Neural cell (in vitro differentiated cells): ENCODE results near the gene OSBPL7. TPM values are rescaled to one million over a fixed set of nuclear protein-coding genes. Genes with fewer than 3 reads are reported as not detected.

ENCODE experiments used
- H2AFZ ChIP-seq: fragments of 200-600, 300-800 bp; sonication (generic), shearing (Covaris generic); 2 replicates; pipeline ENCODE4 v1.6.0; 2014; ENCODE audit warnings: low read depth, mild to moderate bottlenecking, antibody characterized with exemption, low read length, moderate library complexity
- H3F3A ChIP-seq: fragments of 200-600 bp; shearing (Covaris generic); 2 replicates; pipeline ENCODE4 v1.6.1; 2016; ENCODE audit warnings: mild to moderate bottlenecking, moderate library complexity, mixed read lengths, antibody characterized with exemption, low read length; ENCODE audit not compliant: insufficient read depth, poor library complexity, severe bottlenecking
- H3K27ac ChIP-seq: fragments of 200-600, 300-800 bp; sonication (generic), shearing (Covaris generic); 2 replicates; pipeline ENCODE4 v1.5.1; 2014; ENCODE audit warnings: mild to moderate bottlenecking, low read length, moderate library complexity
- H3K27me3 ChIP-seq: fragments of 300-800, 200-600 bp; sonication (generic), shearing (Covaris generic); 2 replicates; pipeline ENCODE4 v1.6.0; 2014; ENCODE audit warnings: mild to moderate bottlenecking, low read depth, low read length, moderate library complexity; ENCODE audit not compliant: insufficient read depth
- H3K36me3 ChIP-seq: fragments of 300-800, 200-600 bp; sonication (generic), shearing (Covaris generic); 2 replicates; pipeline ENCODE4 v1.5.1; 2014; ENCODE audit warnings: mild to moderate bottlenecking, antibody characterized with exemption, low read length, moderate library complexity; ENCODE audit not compliant: insufficient read depth
- H3K4me2 ChIP-seq: fragments of 300-800, 200-600 bp; sonication (generic), shearing (Covaris generic); 2 replicates; pipeline ENCODE4 v1.6.0; 2014; ENCODE audit warnings: mild to moderate bottlenecking, low read length
- H3K4me3 ChIP-seq: fragments of 300-800, 200-600 bp; sonication (generic), shearing (Covaris generic); 2 replicates; pipeline ENCODE4 v1.5.1; 2014; ENCODE audit warnings: mild to moderate bottlenecking, low read length, moderate library complexity
- H3K79me2 ChIP-seq: fragments of 200-600 bp; shearing (Covaris generic); replicated peaks from 2 replicates; pipeline ENCODE4 v1.6.0; 2014; ENCODE audit warnings: mild to moderate bottlenecking, low read length, moderate library complexity; ENCODE audit not compliant: insufficient read depth
- H3K9ac ChIP-seq: fragments of 300-800, 200-600 bp; sonication (generic), shearing (Covaris generic); 2 replicates; pipeline ENCODE4 v1.6.1; 2016; ENCODE audit warnings: mild to moderate bottlenecking, low read length, mixed read lengths
- H3K9me2 ChIP-seq: fragments of 200-600 bp; shearing (Covaris generic); 2 replicates; pipeline ENCODE4 v1.6.1; 2016; ENCODE audit warnings: mild to moderate bottlenecking, low read length, mixed read lengths; ENCODE audit not compliant: insufficient read depth
- H3K9me3 ChIP-seq: fragments of 200-600, 300-800 bp; sonication (generic), shearing (Covaris generic); 2 replicates; pipeline ENCODE4 v1.6.1; 2016; ENCODE audit warnings: mild to moderate bottlenecking, mixed run types, low read length, moderate library complexity, mixed read lengths
- H4K20me1 ChIP-seq: fragments of 200-600 bp; shearing (Covaris generic); 2 replicates; pipeline ENCODE4 v1.6.1; 2016; ENCODE audit warnings: mild to moderate bottlenecking, mixed run types; ENCODE audit not compliant: insufficient read depth
- EP300 ChIP-seq: fragments of 450-650 bp; conservative IDR thresholded peaks from 2 replicates; pipeline ENCODE4 v1.6.1; 2014; ENCODE audit warnings: antibody characterized with exemption, mild to moderate bottlenecking, moderate library complexity; ENCODE audit not compliant: poor library complexity, severe bottlenecking
- EZH2 ChIP-seq: fragments of 200-600, 300-800 bp; shearing (Covaris generic), sonication (generic); IDR thresholded peaks from 2 replicates; pipeline ENCODE4 v1.6.1; 2014; ENCODE audit warnings: antibody characterized with exemption, low read length, borderline replicate concordance, mild to moderate bottlenecking; ENCODE audit not compliant: insufficient read depth, poor library complexity, severe bottlenecking
- MXI1 ChIP-seq: fragments of 450-650 bp; conservative IDR thresholded peaks from 2 replicates; pipeline ENCODE4 v1.6.1; 2014; ENCODE audit warnings: antibody characterized with exemption, mild to moderate bottlenecking; ENCODE audit not compliant: poor library complexity, severe bottlenecking
- POLR2AphosphoS5 ChIP-seq: IDR thresholded peaks from 2 replicates; pipeline ENCODE4 v1.6.1; 2012
- RAD21 ChIP-seq: fragments of 450-650 bp; conservative IDR thresholded peaks from 2 replicates; pipeline ENCODE4 v1.6.1; 2014; ENCODE audit warnings: antibody characterized with exemption, mild to moderate bottlenecking, moderate library complexity
- SMC3 ChIP-seq: fragments of 450-650 bp; conservative IDR thresholded peaks from 2 replicates; pipeline ENCODE4 v1.6.1; 2014; ENCODE audit warnings: antibody characterized with exemption, mild to moderate bottlenecking, moderate library complexity; ENCODE audit not compliant: poor library complexity
- TAF1 ChIP-seq: IDR thresholded peaks from 2 replicates; pipeline ENCODE4 v1.6.1; 2012; ENCODE audit warnings: low read depth
- polyA minus RNA-seq: library from RNA; depleted of rRNA, polyadenylated mRNA; stranded (reverse); fragments of >200 nt; gene quantifications from 2 replicates; pipeline ENCODE4 v1.2.3, GENCODE V29; 2014
- polyA plus RNA-seq: library from polyadenylated mRNA; depleted of rRNA; stranded (reverse); fragments of >200 nt; gene quantifications from 2 replicates; pipeline ENCODE4 v1.2.3, GENCODE V29; 2014
- TF ChIP-seq, protein P1 (sequence below): fragments of 450-650 bp; IDR thresholded peaks from 2 replicates; pipeline ENCODE4 v1.5.1; 2014; ENCODE audit warnings: antibody characterized with exemption, mild to moderate bottlenecking, moderate library complexity; ENCODE audit not compliant: poor library complexity, severe bottlenecking
- TF ChIP-seq, protein P2 (sequence below): IDR thresholded peaks from 2 replicates; pipeline ENCODE4 v1.6.1; 2012; ENCODE audit warnings: borderline replicate concordance

Gene OSBPL7, protein sequence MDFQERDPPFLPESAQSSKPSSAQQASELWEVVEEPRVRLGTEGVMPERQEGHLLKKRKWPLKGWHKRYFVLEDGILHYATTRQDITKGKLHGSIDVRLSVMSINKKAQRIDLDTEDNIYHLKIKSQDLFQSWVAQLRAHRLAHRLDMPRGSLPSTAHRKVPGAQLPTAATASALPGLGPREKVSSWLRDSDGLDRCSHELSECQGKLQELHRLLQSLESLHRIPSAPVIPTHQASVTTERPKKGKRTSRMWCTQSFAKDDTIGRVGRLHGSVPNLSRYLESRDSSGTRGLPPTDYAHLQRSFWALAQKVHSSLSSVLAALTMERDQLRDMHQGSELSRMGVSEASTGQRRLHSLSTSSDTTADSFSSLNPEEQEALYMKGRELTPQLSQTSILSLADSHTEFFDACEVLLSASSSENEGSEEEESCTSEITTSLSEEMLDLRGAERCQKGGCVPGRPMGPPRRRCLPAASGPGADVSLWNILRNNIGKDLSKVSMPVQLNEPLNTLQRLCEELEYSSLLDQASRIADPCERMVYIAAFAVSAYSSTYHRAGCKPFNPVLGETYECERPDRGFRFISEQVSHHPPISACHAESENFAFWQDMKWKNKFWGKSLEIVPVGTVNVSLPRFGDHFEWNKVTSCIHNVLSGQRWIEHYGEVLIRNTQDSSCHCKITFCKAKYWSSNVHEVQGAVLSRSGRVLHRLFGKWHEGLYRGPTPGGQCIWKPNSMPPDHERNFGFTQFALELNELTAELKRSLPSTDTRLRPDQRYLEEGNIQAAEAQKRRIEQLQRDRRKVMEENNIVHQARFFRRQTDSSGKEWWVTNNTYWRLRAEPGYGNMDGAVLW
- 10.0 and 11.4 TPM in 2 replicates for polyA plus RNA-seq
- 10.4 and 13.1 TPM in 2 replicates for polyA minus RNA-seq

DNA sequence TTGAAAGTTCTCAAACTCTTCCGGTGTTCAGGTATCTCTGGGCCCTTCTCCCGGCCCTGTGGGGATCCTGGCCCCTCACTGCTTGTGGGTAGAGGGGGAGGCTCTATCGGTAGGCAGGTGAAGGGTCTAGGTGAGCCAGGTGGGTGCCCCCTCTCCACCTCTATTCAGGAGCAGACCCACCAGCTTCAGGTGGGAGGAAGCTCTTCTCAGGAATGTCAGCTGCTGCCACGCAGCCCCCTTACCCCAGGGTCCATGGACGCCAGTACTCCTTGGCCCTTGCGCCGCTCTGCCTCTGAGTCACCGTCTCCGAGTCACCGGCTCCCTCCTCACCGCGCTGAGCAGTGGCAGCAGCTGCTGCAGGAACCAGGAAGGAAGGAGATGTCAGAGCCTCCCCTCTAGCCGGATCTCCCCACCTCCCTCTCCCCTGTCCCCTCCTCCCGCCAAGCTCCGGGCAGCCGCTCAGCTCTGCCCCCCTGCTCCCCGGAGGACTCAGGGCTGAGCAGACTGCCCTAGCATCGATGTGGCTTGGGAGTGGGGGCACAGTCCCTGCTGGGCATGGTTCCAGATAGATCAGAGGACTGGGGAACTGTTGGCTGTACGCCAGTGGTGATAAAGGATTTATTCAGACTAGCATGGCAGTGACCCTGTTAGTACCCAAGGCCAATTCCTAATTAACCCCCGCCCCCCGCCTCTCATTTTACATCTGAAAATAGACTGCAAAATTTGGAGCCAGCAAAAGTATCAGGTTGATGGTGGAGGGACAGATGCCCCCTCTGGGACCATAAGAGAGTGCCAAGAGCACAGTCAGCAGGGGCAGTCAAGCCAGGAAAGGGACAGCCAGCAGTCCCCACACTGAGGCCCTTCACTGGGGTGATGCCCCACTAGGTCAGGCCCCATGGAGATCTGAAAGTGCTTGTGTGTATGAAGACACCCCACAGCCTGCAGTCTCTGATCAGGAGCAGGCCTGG is at the start of gene OSBPL7:
OSBPL7 (minus strand) TSS at position 371 of the 968 bp plus-strand sequence. CDS start 1,516 bp downstream, outside the sequence.
- Histone ChIP-seq H3K4me2 (peak within 1 kb of the TSS; percentile 91), H2AFZ (peak within 1 kb of the TSS; percentile 45), H3K79me2 (no peaks in the 10 kb centered on the region), H4K20me1 (no peaks in the 10 kb centered on the region), H3K9ac (peak within 1 kb of the TSS; percentile 72), H3K9me3 (no peaks in the 10 kb centered on the region), H3K27me3 (no peaks in the 10 kb centered on the region), H3K4me3 (peak within 1 kb of the TSS; percentile 96), H3K27ac (peak within 1 kb of the TSS; percentile 34), H3K36me3 (no peaks in the 10 kb centered on the region), H3K9me2 (no peaks in the 10 kb centered on the region), H3F3A (no peaks in the 10 kb centered on the region)
- TF ChIP-seq, protein P1, sequence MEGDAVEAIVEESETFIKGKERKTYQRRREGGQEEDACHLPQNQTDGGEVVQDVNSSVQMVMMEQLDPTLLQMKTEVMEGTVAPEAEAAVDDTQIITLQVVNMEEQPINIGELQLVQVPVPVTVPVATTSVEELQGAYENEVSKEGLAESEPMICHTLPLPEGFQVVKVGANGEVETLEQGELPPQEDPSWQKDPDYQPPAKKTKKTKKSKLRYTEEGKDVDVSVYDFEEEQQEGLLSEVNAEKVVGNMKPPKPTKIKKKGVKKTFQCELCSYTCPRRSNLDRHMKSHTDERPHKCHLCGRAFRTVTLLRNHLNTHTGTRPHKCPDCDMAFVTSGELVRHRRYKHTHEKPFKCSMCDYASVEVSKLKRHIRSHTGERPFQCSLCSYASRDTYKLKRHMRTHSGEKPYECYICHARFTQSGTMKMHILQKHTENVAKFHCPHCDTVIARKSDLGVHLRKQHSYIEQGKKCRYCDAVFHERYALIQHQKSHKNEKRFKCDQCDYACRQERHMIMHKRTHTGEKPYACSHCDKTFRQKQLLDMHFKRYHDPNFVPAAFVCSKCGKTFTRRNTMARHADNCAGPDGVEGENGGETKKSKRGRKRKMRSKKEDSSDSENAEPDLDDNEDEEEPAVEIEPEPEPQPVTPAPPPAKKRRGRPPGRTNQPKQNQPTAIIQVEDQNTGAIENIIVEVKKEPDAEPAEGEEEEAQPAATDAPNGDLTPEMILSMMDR: peak; percentile 70
- TF ChIP-seq EP300: no peak
- TF ChIP-seq POLR2AphosphoS5: peak; percentile 72
- TF ChIP-seq RAD21: no peak
- TF ChIP-seq MXI1: peak; percentile 66

DNA sequence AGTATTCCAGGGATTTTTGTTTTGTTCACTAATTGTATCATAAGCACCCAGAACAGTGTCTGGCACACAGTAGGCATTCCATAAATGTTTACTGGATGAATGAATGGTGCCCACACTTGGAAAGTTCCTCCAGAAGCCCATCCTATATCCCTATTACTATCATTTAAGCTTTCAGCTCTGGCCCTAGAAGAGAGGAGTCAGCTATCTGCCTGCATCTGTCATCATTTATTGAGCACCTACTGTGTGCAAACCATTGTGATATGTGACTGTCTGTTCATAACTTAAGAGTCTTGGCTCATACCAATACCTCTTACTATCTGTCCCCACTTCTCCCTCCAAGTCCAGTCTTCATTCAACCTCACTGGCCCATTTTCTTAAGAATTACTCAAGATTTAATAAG is 49.5 kb upstream of the OSBPL7 start:
- no peak overlapping the region for H3K4me2 ChIP-seq
- H3K9me3 ChIP-seq: no peaks in the 10 kb centered on the region
- no peaks in the 10 kb centered on the region for H3K9me2 ChIP-seq
- no peaks in the 10 kb centered on the region for H3F3A ChIP-seq
- H3K27ac ChIP-seq: no peak overlapping the region
- H2AFZ ChIP-seq: no peak overlapping the region
- peaks cover 48% of the 10 kb centered on the region for H3K27me3 ChIP-seq
- H3K4me3 ChIP-seq: no peak overlapping the region
- H3K36me3 ChIP-seq: no peaks in the 10 kb centered on the region
- no peaks in the 10 kb centered on the region for H4K20me1 ChIP-seq
- no peak for TF ChIP-seq MXI1
- no peak for TF ChIP-seq SMC3
- no peak for TF ChIP-seq EZH2
- TF ChIP-seq POLR2AphosphoS5: no peak
- TF ChIP-seq RAD21: no peak
- TF ChIP-seq, protein P2, sequence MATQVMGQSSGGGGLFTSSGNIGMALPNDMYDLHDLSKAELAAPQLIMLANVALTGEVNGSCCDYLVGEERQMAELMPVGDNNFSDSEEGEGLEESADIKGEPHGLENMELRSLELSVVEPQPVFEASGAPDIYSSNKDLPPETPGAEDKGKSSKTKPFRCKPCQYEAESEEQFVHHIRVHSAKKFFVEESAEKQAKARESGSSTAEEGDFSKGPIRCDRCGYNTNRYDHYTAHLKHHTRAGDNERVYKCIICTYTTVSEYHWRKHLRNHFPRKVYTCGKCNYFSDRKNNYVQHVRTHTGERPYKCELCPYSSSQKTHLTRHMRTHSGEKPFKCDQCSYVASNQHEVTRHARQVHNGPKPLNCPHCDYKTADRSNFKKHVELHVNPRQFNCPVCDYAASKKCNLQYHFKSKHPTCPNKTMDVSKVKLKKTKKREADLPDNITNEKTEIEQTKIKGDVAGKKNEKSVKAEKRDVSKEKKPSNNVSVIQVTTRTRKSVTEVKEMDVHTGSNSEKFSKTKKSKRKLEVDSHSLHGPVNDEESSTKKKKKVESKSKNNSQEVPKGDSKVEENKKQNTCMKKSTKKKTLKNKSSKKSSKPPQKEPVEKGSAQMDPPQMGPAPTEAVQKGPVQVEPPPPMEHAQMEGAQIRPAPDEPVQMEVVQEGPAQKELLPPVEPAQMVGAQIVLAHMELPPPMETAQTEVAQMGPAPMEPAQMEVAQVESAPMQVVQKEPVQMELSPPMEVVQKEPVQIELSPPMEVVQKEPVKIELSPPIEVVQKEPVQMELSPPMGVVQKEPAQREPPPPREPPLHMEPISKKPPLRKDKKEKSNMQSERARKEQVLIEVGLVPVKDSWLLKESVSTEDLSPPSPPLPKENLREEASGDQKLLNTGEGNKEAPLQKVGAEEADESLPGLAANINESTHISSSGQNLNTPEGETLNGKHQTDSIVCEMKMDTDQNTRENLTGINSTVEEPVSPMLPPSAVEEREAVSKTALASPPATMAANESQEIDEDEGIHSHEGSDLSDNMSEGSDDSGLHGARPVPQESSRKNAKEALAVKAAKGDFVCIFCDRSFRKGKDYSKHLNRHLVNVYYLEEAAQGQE: no peak
- TF ChIP-seq, protein P1: no peak
- no peak for TF ChIP-seq TAF1
- TF ChIP-seq EP300: no peak
- no peak overlapping the region for H3K9ac ChIP-seq
- H3K79me2 ChIP-seq: no peaks in the 10 kb centered on the region
